ENCODE results near the gene HAGHL.

DNA sequence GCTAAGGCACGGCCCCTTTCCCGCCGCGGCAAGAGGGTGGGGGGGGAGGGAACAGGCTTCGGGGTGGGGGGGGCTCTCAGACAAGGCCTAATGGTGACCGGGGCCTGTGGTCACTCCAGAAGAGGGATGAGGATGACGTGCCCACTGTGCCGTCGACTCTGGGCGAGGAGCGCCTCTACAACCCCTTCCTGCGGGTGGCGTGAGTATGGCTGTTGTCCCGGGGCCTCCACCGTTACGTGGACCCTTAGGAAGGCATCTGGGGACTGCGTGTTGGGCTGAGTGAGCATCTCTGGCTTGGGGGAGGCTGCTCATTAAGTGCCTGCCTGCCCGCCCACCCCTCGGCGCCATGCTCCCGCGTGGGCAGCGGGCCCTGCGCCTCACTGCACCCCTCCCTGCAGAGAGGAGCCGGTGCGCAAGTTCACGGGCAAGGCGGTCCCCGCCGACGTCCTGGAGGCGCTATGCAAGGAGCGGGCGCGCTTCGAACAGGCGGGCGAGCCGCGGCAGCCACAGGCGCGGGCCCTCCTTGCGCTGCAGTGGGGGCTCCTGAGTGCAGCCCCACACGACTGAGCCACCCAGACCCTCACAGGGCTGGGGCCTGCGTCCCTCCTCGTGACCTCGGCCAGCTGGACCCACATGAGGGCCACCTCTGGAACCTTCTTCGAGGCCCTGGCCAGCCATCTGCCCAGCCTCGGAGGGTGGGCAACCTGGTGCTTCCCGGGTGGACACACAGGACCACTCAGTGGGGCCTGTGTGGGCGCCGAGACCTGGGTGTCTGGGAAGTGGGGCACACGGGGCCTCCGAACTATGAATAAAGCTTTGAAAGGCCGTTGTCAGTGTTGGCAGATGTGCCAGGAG lies 2.2 kb downstream of the HAGHL start:
- TF ChIP-seq, protein P1, sequence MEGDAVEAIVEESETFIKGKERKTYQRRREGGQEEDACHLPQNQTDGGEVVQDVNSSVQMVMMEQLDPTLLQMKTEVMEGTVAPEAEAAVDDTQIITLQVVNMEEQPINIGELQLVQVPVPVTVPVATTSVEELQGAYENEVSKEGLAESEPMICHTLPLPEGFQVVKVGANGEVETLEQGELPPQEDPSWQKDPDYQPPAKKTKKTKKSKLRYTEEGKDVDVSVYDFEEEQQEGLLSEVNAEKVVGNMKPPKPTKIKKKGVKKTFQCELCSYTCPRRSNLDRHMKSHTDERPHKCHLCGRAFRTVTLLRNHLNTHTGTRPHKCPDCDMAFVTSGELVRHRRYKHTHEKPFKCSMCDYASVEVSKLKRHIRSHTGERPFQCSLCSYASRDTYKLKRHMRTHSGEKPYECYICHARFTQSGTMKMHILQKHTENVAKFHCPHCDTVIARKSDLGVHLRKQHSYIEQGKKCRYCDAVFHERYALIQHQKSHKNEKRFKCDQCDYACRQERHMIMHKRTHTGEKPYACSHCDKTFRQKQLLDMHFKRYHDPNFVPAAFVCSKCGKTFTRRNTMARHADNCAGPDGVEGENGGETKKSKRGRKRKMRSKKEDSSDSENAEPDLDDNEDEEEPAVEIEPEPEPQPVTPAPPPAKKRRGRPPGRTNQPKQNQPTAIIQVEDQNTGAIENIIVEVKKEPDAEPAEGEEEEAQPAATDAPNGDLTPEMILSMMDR (conservative IDR thresholded peaks at IDR 0.05 in 1 of 2, IDR thresholded peaks at IDR 0.05 in 1 of 2; ENCODE audit: low read depth in 1 of 2, low read length in 2 of 2): no peak
- TF ChIP-seq EZH2 (IDR thresholded peaks at IDR 0.05; ENCODE audit: low read length, missing control alignments): no peak

All from fibroblast of lung (primary cell).